ENCODE results near the gene IFNA17.
"Not testable (repeated sequence)": the region's sequence is repeated elsewhere in the genome, so short reads cannot be mapped to it uniquely, and the experiment has no call there.

IFNA17 gene

GRCh38 chr9:21228122-21228521 is at the start of gene IFNA17:
IFNA17 (minus strand) TSS chr9:21228222; CDS start chr9:21228173, 49 bp downstream.
- H3K27ac Mint-ChIP-seq, result no peak within 1 kb of the TSS
- DNase-seq (ENCODE audit: low spot score in 2 of 2), result no peak
- H3K27me3 Mint-ChIP-seq, result peaks cover 4% of the 10 kb centered on the region
- H3K4me1 Mint-ChIP-seq, result no peaks in the 10 kb centered on the region
- ATAC-seq (ENCODE audit: low read depth), result no peak
- H3K9me3 Mint-ChIP-seq, result no peaks in the 10 kb centered on the region
- H3K36me3 Mint-ChIP-seq, result no peaks in the 10 kb centered on the region
- no peak within 1 kb of the TSS for H3K4me3 Mint-ChIP-seq

GRCh38 chr9:21268347-21268657 is 40.3 kb upstream of the IFNA17 start:
- ATAC-seq (ENCODE audit: low read depth) (peak; percentile 15), DNase-seq (ENCODE audit: low spot score in 2 of 2) (no peak)
- H3K9me3 Mint-ChIP-seq, result peaks cover 3% of the 10 kb centered on the region
- H3K27me3 Mint-ChIP-seq, result peaks cover 9% of the 10 kb centered on the region
- H3K36me3 Mint-ChIP-seq, result no peaks in the 10 kb centered on the region
- no peak overlapping the region for H3K27ac Mint-ChIP-seq
- H3K4me1 Mint-ChIP-seq, result peaks cover 5% of the 10 kb centered on the region
- H3K4me3 Mint-ChIP-seq, result no peak overlapping the region

- Mint-ChIP-seq H3K9me3 (peaks cover 3% of the 10 kb centered on the region), H3K36me3 (no peaks in the 10 kb centered on the region), H3K27ac (no peak overlapping the region), H3K4me1 (peaks cover 5% of the 10 kb centered on the region), H3K27me3 (peaks cover 9% of the 10 kb centered on the region), H3K4me3 (no peak overlapping the region)
- DNase-seq (ENCODE audit: low spot score in 2 of 2) (no peak), ATAC-seq (ENCODE audit: low read depth) (peak; percentile 59)
Observed at GRCh38 chr9:21267485-21268346, 39.7 kb upstream of the IFNA17 start.

GRCh38 chr9:21266733-21267484 is 38.9 kb upstream of the IFNA17 start:
- H3K27me3 Mint-ChIP-seq, result peaks cover 9% of the 10 kb centered on the region
- no peak overlapping the region for H3K27ac Mint-ChIP-seq
- no peaks in the 10 kb centered on the region for H3K36me3 Mint-ChIP-seq
- H3K4me1 Mint-ChIP-seq, result peaks cover 5% of the 10 kb centered on the region
- ATAC-seq (ENCODE audit: low read depth), result no peak
- H3K4me3 Mint-ChIP-seq, result no peak overlapping the region
- no peak for DNase-seq (ENCODE audit: low spot score in 2 of 2)
- peaks cover 3% of the 10 kb centered on the region for H3K9me3 Mint-ChIP-seq

- H3K36me3 Mint-ChIP-seq, result no peaks in the 10 kb centered on the region
- ATAC-seq (ENCODE audit: low read depth), result no peak
Observed at GRCh38 chr9:21265421-21266189, 37.6 kb upstream of the IFNA17 start.

GRCh38 chr9:21255538-21256212 is 27.7 kb upstream of the IFNA17 start:
- DNase-seq (ENCODE audit: low spot score in 2 of 2) (no peak), ATAC-seq (ENCODE audit: low read depth) (no peak)
- H3K4me3 Mint-ChIP-seq, result no peak overlapping the region
- H3K36me3 Mint-ChIP-seq, result no peaks in the 10 kb centered on the region
- H3K27me3 Mint-ChIP-seq, result peaks cover 11% of the 10 kb centered on the region
- no peak overlapping the region for H3K27ac Mint-ChIP-seq
- no peaks in the 10 kb centered on the region for H3K9me3 Mint-ChIP-seq
- peaks cover 2% of the 10 kb centered on the region for H3K4me1 Mint-ChIP-seq

More at GRCh38 chr9:21265421-21266189, 37.6 kb upstream of the IFNA17 start:
- Mint-ChIP-seq H3K27ac (no peak overlapping the region), H3K4me3 (no peak overlapping the region), H3K27me3 (peaks cover 3% of the 10 kb centered on the region), H3K4me1 (peaks cover 5% of the 10 kb centered on the region), H3K9me3 (no peaks in the 10 kb centered on the region)
- DNase-seq (ENCODE audit: low spot score in 2 of 2), result no peak

- Mint-ChIP-seq H3K4me3 (no peak overlapping the region), H3K9me3 (no peaks in the 10 kb centered on the region), H3K36me3 (no peaks in the 10 kb centered on the region), H3K27ac (no peak overlapping the region), H3K4me1 (peaks cover 2% of the 10 kb centered on the region), H3K27me3 (peaks cover 13% of the 10 kb centered on the region)
- ATAC-seq (ENCODE audit: low read depth) (peak; percentile 72), DNase-seq (ENCODE audit: low spot score in 2 of 2) (no peak)
Observed at GRCh38 chr9:21252721-21253547, 24.9 kb upstream of the IFNA17 start.

- peaks cover 2% of the 10 kb centered on the region for H3K4me1 Mint-ChIP-seq
- H3K4me3 Mint-ChIP-seq, result no peak overlapping the region
- H3K36me3 Mint-ChIP-seq, result no peaks in the 10 kb centered on the region
Observed at GRCh38 chr9:21251638-21252037, 23.6 kb upstream of the IFNA17 start.

GRCh38 chr9:21251190-21251589 is 23.2 kb upstream of the IFNA17 start:
- H3K36me3 Mint-ChIP-seq, result no peaks in the 10 kb centered on the region
- peaks cover 2% of the 10 kb centered on the region for H3K4me1 Mint-ChIP-seq
- H3K4me3 Mint-ChIP-seq, result no peak overlapping the region
- ATAC-seq (ENCODE audit: low read depth) (no peak), DNase-seq (ENCODE audit: low spot score in 2 of 2) (no peak)
- H3K27ac Mint-ChIP-seq, result no peak overlapping the region
- H3K9me3 Mint-ChIP-seq, result no peaks in the 10 kb centered on the region
- H3K27me3 Mint-ChIP-seq, result peaks cover 9% of the 10 kb centered on the region

More at GRCh38 chr9:21251638-21252037, 23.6 kb upstream of the IFNA17 start:
- peaks cover 13% of the 10 kb centered on the region for H3K27me3 Mint-ChIP-seq
- ATAC-seq (ENCODE audit: low read depth) (no peak), DNase-seq (ENCODE audit: low spot score in 2 of 2) (no peak)
- no peak overlapping the region for H3K27ac Mint-ChIP-seq
- no peaks in the 10 kb centered on the region for H3K9me3 Mint-ChIP-seq

GRCh38 chr9:21244836-21245235 is 16.8 kb upstream of the IFNA17 start:
- no peaks in the 10 kb centered on the region for H3K4me1 Mint-ChIP-seq
- no peak for ATAC-seq (ENCODE audit: low read depth)
- H3K27me3 Mint-ChIP-seq, result peaks cover 8% of the 10 kb centered on the region
- no peaks in the 10 kb centered on the region for H3K36me3 Mint-ChIP-seq
- no peak overlapping the region for H3K4me3 Mint-ChIP-seq
- no peaks in the 10 kb centered on the region for H3K9me3 Mint-ChIP-seq
- no peak for DNase-seq (ENCODE audit: low spot score in 2 of 2)
- H3K27ac Mint-ChIP-seq, result no peak overlapping the region

GRCh38 chr9:21239911-21240310 is 11.9 kb upstream of the IFNA17 start, which contains the start of gene IFNA14:
IFNA14 (minus strand) TSS chr9:21240005; CDS start chr9:21239935, 70 bp downstream.
- Mint-ChIP-seq H3K4me1 (peaks cover 3% of the 10 kb centered on the region), H3K9me3 (no peaks in the 10 kb centered on the region), H3K4me3 (no peak within 1 kb of the TSS), H3K36me3 (no peaks in the 10 kb centered on the region), H3K27me3 (peaks cover 14% of the 10 kb centered on the region), H3K27ac (no peak within 1 kb of the TSS)
- DNase-seq (ENCODE audit: low spot score in 2 of 2) (no peak), ATAC-seq (ENCODE audit: low read depth) (no peak)

GRCh38 chr9:21236360-21236714 is 8.3 kb upstream of the IFNA17 start:
- not testable (repeated sequence) for H3K9me3 Mint-ChIP-seq; H3K27me3 Mint-ChIP-seq; H3K4me1 Mint-ChIP-seq; ATAC-seq (ENCODE audit: low read depth); H3K4me3 Mint-ChIP-seq; DNase-seq (ENCODE audit: low spot score in 2 of 2); H3K36me3 Mint-ChIP-seq
- peak overlapping the region; percentile 32 for H3K27ac Mint-ChIP-seq
